Esophagus muscularis mucosa (tissue), 4 donors: ENCODE results near the gene GRK1.

Experiments
- CTCF ChIP-seq, 3 experiments: fragments of 200-600 bp in 2 of 3; fragments of 450-650 bp in 1 of 3; sonication (generic) in 2 of 3; IDR thresholded peaks; one replicate each; pipeline ENCODE4 v1.5.1; 2017 to 2019; ENCODE audit warnings: antibody characterized with exemption in 3 of 3, mild to moderate bottlenecking in 2 of 3, moderate library complexity in 1 of 3
- EP300 ChIP-seq: sonication (generic); formaldehyde crosslinking; IDR thresholded peaks from one replicate; pipeline ENCODE4 v1.6.1; 2017; ENCODE audit warnings: antibody characterized with exemption
- POLR2A ChIP-seq: fragments of 450-650 bp; IDR thresholded peaks from one replicate; pipeline ENCODE4 v1.6.1; 2017; ENCODE audit warnings: antibody characterized with exemption, moderate library complexity, mild to moderate bottlenecking, low read depth
- POLR2AphosphoS5 ChIP-seq, 2 donors: sonication (generic); formaldehyde crosslinking; IDR thresholded peaks; one replicate each; pipeline ENCODE4 v1.6.1; 2017; ENCODE audit warnings: antibody characterized with exemption in 2 of 2

- TF ChIP-seq EP300 (no peak), POLR2A (no peak), POLR2AphosphoS5 (IDR thresholded peaks at IDR 0.05) (no peak), CTCF (IDR thresholded peaks at IDR 0.05) (no peak)
Measured at GRCh38 chr13:113756441-113757097, 89.5 kb downstream of the GRK1 start.
